ENCODE measurements around the gene CATSPER1.

CATSPER1 gene

GRCh38 chr11:66052664-66052982, 26.3 kb upstream of the CATSPER1 start:
- H3K4me3 ChIP-seq (ENCODE audit: low read depth, low read length): peak overlapping the region; percentile 94
- DNase-seq (ENCODE audit: low read depth): no peak
- no peak for TF ChIP-seq CTCF (IDR thresholded peaks at IDR 0.05; ENCODE audit: low read depth, low read length, missing control alignments)

GRCh38 chr11:66051766-66052663, 25.7 kb upstream of the CATSPER1 start, which contains the start of gene SF3B2:
Gene SF3B2 (plus strand): TSS chr11:66052364. CDS start chr11:66052385, 21 bp downstream.
- H3K4me3 ChIP-seq (ENCODE audit: low read depth, low read length): peak within 1 kb of the TSS; percentile 94
- DNase-seq (ENCODE audit: low read depth): peak; percentile 96
- TF ChIP-seq CTCF (IDR thresholded peaks at IDR 0.05; ENCODE audit: low read depth, low read length, missing control alignments): no peak

- peak overlapping the region; percentile 94 for H3K4me3 ChIP-seq (ENCODE audit: low read depth, low read length)
- no peak for DNase-seq (ENCODE audit: low read depth)
- no peak for TF ChIP-seq CTCF (IDR thresholded peaks at IDR 0.05; ENCODE audit: low read depth, low read length, missing control alignments)
Measured at GRCh38 chr11:66051371-66051765, 25.1 kb upstream of the CATSPER1 start.

- no peak for TF ChIP-seq CTCF (IDR thresholded peaks at IDR 0.05; ENCODE audit: low read depth, low read length, missing control alignments)
- no peak for DNase-seq (ENCODE audit: low read depth)
- no peak overlapping the region for H3K4me3 ChIP-seq (ENCODE audit: low read depth, low read length)
Measured at GRCh38 chr11:66050581-66051231, 24.4 kb upstream of the CATSPER1 start.

- no peak within 1 kb of the TSS for H3K4me3 ChIP-seq (ENCODE audit: low read depth, low read length)
- no peak for TF ChIP-seq CTCF (IDR thresholded peaks at IDR 0.05; ENCODE audit: low read depth, low read length, missing control alignments)
- DNase-seq (ENCODE audit: low read depth): no peak
Measured at GRCh38 chr11:66048547-66049323, 22.5 kb upstream of the CATSPER1 start, which contains the start of gene GAL3ST3. Gene GAL3ST3 (minus strand): TSS chr11:66049161. CDS start chr11:66045415, 3,746 bp downstream.

GRCh38 chr11:66047541-66048365, 21.5 kb upstream of the CATSPER1 start:
- TF ChIP-seq CTCF (IDR thresholded peaks at IDR 0.05; ENCODE audit: low read depth, low read length, missing control alignments): no peak
- H3K4me3 ChIP-seq (ENCODE audit: low read depth, low read length): no peak overlapping the region
- DNase-seq (ENCODE audit: low read depth): no peak
